Endometrium (tissue), 2 donors: Measurements from ENCODE around the gene ZNF304.

Source experiments
- FAIRE-seq: peaks from 2 replicates; lab custom pipeline; 2012; peaks lifted over from hg19 to GRCh38; lab: Jason Lieb, UNC
- donor health status: control.
- donor health status: control.

Gene ZNF304

GRCh38 chr19:57350877-57351805, at the start of gene ZNF304:
Gene ZNF304, plus strand, starts transcription at chr19:57351271. Its CDS starts 394 bp downstream, at chr19:57351665.
- FAIRE-seq = peak; percentile 94

DNA sequence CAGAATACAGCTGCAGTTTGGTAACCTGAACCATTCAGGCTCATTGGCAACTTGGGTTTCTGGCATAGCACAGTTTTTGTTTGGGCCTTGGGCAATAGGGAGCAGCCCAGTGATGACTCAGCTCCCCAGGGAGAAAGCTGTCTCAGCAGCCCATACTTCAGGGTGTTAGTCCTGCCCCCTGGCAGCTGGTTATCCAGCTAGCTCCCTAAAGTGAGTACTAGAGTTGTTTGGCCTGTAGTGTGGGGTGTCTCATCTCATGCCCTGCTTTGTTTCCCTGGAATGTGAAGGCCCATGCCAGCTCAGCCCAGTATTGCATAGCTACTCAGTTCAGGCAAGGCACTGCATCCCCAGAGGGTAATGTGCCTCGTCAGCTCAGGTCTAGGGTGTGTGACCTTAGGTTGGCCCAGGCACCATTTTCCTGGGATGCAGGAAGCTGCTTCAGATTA, 49.0 kb upstream of the ZNF304 start:
- no peak for FAIRE-seq

- FAIRE-seq = no peak
These were observed 48.2 kb upstream of the ZNF304 start for GRCh38 chr19:57302727-57303401.

DNA sequence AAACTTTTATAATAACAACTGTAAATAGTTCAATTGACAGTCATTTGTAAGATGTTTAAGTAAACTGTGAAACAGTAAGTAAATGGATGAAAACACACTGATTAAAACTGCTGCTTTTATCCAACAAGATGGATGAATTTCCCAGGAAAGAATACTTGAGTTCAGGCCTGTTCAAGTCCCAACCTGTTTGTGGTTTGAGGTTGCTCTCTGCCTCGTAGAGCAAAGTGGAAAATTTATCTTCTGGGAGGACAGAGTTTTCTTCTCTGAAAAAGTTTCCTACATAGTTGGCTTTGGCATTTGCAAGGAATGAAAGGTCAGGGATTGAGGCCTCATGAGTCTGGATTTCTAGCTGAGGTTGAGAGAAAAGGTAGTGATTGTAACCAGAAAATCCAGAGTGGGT, 46.0 kb upstream of the ZNF304 start:
- FAIRE-seq = no peak

GRCh38 chr19:57308514-57308913, 42.6 kb upstream of the ZNF304 start:
- FAIRE-seq = no peak

DNA sequence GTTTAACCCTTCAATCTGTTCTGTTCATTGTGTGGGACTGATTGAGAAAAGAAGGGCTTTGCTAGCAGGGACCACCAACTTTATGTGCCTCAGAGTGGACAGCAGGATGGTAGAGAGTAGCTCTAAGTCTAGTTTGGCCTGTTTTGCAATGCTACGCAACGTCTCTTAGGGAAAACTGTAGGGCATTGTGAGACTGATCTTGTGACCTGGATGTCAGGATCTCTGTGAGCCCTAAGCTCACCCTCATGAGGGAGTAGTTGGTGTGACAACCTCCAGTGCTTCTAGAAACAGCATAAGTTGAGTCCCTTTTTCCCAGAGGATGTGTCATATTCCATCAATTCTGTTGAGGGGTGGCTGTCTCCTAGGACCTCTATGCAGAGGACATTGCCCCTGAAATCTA, 40.3 kb upstream of the ZNF304 start:
- FAIRE-seq = no peak

DNA sequence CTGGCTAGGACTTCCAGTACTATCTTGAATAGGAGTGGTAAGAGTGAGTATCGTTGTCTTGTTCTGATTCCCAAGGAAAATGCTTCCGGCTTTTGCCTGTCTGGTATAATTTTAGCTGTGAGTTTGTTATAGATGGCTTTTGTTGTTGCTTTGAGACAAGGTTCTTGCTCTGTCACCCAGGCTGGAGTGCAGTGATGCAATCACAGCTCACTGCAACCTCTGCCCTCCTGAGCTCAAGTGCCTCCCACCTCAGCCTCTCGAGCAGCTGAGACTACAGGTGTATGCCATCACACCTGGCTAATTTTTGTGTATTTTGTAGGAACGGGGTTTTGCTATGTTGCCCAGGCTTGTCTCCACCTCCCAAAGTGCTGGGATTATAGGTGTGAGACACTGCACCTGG, 36.9 kb upstream of the ZNF304 start:
- no peak for FAIRE-seq

DNA sequence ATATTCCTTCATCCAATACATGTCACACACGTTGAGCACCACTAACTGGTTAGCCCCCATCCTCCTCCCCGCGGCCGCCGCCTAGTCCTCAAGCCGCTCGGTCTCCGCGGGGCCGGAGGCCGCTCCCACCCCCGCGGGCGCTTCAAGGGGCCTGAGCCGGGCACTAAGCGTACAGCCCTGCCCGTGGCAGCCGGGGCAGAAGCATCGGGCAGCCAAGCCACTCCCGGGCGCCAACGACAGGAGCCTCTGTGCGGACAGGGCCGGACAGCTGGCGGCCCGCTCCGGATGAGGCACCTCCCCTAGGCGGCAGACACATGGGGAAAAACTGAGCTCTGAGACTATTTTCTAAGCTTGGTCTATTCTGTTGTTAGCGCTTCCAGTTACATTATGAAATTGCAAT, 33.6 kb upstream of the ZNF304 start:
- FAIRE-seq = no peak

DNA sequence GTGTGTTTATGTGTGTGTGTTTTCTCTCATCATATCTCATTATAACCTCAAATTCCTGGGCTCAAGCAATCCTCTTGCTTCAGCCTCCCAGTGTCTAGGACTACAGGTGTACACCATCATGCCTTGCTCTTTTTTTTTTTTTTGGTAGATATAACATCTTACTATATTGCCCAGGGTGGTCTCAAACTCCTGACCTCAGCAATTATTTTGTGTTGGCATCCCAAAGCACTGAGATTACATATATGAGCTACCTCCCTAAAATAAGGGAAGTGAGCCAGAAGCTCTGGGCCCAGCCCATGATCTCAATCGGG, 31.2 kb upstream of the ZNF304 start:
- FAIRE-seq = no peak

GRCh38 chr19:57320180-57321084, 30.6 kb upstream of the ZNF304 start, which contains the start of gene ZNF543:
Gene ZNF543, plus strand, starts transcription at chr19:57320472. Its CDS starts 382 bp downstream, at chr19:57320854.
- peak; percentile 85 for FAIRE-seq

DNA sequence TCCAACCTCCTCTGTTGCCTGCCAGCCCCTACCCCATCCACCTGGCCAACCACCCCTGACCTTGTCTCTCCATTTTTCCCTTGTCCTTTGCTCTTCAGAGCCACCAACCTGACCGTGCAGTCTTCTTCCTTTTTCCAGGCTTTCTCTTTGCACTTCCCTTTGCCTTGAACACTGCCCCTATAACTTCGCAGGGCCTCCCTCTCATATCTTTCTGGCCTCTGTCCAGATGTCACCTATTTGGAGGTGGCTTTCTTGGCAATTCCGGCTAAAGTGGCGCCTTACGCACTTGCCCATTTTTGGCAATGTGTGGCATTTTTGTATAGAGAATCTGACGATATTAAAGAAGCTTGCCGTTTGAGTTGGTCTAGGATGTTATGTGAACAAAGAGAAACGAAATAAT, 30.0 kb upstream of the ZNF304 start:
- no peak for FAIRE-seq

DNA sequence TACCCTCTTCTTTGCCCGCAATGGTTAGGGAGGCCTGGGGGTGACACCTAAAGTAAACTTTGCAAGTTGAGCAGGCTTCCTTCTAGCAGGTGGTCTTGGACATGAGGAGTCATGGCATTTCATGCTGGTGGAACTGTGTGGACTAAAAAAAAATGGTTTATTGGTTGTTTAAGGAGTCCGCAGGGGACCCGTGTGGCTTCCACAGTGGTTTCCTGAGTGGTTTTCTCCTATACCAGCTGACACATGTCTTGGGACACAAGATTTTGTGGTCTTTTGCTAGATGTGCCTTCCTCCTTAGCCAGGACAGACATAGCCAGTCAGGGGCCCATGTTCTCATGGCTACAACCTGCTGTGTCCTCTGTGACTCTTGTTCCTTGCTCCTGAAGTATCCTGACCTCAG, 29.3 kb upstream of the ZNF304 start:
- FAIRE-seq = no peak

DNA sequence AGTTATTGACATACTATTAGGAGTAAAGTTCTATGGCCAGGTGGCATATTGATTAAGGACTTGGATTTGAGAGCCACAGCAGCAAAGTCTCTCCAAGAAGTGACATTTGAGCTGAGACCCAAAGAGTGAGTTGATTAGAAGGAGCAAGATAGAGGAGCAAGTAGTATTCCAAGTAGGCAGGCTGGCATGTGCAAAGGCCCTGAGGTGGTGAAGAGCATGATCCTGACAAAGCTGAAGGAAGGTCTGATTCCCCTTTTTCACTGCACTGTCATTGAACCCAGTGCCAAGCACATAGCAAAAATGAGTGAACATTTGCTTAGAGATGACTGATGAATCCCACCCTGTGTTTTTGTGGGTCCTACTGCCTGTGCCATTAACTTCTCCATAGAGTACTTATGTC, 26.1 kb upstream of the ZNF304 start:
- FAIRE-seq = no peak

DNA sequence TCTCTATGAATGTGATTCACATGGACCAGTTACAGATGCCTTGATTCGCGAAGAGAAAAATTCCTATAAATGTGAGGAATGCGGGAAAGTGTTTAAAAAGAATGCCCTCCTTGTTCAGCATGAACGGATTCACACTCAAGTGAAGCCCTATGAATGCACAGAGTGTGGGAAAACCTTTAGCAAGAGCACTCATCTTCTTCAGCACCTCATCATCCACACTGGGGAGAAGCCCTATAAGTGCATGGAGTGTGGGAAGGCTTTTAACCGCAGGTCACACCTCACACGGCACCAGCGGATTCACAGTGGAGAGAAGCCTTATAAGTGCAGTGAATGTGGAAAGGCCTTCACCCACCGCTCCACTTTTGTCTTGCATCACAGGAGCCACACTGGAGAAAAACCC, 23.1 kb upstream of the ZNF304 start:
- FAIRE-seq = no peak

GRCh38 chr19:57334191-57334590, 16.9 kb upstream of the ZNF304 start:
- no peak for FAIRE-seq

GRCh38 chr19:57338877-57339276, 12.2 kb upstream of the ZNF304 start:
- FAIRE-seq = no peak

- no peak for FAIRE-seq
These were observed 8.5 kb upstream of the ZNF304 start for GRCh38 chr19:57342582-57342981.

- no peak for FAIRE-seq
These were observed 2.9 kb upstream of the ZNF304 start for GRCh38 chr19:57348136-57348535.

DNA sequence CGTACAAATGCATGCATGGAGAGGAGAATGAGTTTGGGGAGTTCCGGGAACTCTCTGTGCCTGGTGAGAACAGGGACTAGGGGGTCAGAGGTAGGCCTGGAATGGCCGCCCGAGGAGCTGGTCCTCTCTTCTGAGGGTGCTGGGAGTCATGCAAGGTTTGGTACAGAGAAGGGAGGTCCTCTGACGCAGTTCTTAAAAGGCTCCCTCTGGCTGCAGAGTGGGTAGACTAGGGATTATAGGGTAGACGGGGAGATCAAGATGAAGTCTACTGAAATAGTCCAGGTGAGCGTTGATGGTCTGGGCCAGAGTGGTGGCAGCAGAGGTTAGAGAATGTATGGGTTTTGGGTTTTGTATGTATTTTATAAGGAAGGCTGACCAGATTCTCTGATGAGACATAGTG, 796 bp downstream of the ZNF304 start:
- FAIRE-seq = no peak

- FAIRE-seq = no peak
These were observed 4.8 kb downstream of the ZNF304 start for GRCh38 chr19:57355916-57356315.

DNA sequence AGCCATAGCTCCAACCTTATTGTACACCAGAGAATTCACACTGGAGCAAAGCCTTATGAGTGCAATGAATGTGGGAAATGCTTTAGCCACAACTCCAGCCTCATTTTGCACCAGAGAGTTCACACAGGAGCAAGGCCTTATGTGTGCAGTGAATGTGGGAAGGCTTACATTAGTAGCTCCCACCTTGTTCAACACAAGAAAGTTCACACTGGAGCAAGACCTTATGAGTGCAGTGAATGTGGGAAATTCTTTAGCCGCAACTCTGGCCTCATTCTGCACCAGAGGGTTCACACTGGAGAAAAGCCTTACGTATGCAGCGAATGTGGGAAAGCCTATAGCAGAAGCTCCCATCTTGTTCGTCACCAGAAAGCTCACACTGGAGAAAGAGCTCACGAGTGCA, 6.3 kb downstream of the ZNF304 start:
- FAIRE-seq = no peak

DNA sequence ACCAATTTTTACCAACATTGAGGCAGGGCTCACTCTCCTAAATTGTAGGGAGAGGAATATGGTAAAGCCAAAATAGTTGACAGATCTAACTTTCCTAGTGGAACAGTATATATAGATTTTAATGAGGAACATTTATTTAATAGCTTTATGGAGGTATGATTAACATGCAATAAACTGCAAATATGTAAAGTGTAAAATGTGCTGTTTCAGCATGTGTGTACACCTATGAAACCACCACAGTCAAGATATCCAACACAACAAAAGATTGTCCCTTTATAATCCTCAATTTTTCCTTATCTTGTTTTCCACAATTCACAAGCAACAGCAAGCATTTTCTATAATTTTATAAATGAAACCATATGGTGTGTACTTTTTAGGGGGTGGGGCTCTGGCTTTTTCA, 8.2 kb downstream of the ZNF304 start:
- FAIRE-seq = no peak
